NCI-H446 treated with DMSO at 0.1 percent for 48 hours (cell line): ENCODE results near the gene GPR27.

Experiments used
- DNase-seq: peaks from one replicate; lab custom pipeline; 2025; lab: John Stamatoyannopoulos, UW

Gene GPR27

DNA sequence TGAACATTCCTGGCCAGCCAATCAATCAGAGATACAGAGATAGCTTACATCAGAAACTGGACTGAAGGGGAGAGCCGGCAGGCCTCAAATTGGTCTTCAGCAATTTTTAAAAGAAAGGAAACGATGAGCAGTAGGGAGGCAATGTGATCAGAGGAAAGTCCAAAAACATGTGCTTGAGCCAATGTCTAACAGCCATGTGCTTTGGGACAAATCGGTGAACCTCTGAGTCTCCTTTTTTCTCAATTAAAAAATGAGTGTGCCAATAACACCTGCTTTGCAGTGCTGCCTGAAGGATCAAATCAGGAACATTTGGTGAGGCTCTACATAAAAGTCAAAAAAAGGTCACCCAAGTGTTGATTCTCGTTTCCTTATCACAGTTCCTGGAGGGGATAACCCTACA is 21.0 kb upstream of the GPR27 start:
- no peak for DNase-seq

DNA sequence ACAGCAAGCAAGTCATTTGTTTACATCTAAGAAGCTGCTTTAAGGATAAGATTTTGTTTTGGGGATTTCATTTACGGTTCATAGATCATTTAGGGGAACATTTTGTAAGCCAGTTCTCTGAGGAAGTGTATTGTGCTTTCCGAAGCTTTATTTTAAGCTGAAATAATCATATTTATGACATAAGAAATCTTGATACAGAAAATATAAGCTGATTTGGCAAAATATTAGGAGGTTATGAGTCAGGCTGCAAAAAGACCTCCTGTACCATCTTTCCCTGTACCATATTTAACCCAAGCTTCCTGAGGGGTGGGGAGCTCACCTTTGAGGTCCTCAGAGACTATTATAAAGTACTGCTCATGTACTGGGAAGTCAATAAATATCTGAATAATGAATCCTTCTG is 20.3 kb upstream of the GPR27 start:
- DNase-seq = no peak

DNA sequence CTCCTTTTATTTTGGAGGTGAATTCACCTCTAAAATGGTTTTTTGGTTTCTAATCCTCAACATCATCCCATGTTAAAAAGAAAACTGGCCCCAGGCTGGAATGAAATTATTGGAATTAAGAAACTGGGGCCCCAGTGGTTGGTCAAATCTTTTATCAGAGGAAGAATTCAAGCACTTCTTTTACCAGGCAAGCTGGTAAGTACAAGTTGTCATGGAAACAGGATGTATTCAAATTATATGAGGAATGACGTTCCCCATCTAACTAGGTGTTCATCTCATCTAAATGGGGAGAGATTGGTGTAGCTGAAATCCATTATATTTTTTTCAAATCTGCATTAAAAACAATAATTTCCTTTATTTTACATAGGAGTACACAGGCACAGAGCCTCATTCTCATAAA is 18.8 kb upstream of the GPR27 start:
- no peak for DNase-seq

DNA sequence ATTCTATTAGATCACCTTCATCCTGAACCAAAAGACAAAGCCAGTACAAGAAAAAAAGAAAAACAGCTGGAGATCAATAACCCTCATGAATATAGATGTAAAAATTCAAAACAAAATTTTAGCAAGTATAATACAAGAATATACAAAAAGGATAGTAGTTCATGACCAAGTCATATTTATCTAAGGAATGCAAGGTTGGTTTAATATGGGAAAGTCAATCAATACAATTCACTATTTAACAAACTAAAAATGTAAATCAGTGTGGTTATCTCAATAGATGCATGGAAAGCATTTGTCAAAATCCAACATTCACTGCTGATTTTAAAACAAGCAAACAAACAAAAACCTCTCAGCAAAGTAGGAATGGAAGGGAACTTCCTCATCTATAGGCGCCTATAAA is 11.0 kb upstream of the GPR27 start:
- DNase-seq = no peak

DNA sequence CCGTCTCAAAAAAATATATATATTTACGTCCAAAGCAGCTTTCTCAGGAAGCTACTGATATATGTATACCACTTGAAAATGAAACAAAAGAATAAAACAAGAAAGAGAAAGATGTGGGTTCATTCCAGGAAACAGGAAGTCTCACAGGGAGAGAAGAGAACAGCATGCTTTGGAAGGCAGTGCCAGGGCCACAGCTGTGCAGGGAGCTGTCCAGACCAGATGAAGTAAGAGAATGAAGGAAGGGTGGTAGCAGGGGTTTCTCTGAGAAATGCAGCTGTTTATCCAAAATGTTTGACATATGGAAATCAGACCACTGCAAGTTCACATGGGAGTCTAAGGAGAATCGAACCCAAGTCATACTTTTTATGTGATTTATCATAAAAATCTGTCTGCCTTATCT is 8.9 kb upstream of the GPR27 start:
- DNase-seq = no peak

DNA sequence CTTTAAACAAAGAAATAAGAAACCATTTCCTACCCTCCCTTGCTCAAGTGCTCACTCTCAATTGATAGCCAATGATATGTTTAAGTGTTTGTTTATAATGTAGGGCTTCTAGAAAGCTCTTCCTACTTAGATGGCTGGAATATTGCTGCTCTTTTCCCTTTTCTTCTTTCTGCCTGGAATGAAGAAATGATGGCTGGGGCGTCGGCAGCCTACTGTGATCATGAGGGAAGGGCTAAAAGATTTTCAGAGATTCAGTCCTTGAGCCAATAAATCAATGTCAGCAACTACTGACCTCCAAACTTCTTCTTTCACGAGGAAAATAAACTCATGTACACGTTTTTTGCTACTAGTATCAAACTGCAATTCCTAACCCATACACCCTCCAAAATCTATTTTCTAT is 2.1 kb upstream of the GPR27 start:
- no peak for DNase-seq

DNA sequence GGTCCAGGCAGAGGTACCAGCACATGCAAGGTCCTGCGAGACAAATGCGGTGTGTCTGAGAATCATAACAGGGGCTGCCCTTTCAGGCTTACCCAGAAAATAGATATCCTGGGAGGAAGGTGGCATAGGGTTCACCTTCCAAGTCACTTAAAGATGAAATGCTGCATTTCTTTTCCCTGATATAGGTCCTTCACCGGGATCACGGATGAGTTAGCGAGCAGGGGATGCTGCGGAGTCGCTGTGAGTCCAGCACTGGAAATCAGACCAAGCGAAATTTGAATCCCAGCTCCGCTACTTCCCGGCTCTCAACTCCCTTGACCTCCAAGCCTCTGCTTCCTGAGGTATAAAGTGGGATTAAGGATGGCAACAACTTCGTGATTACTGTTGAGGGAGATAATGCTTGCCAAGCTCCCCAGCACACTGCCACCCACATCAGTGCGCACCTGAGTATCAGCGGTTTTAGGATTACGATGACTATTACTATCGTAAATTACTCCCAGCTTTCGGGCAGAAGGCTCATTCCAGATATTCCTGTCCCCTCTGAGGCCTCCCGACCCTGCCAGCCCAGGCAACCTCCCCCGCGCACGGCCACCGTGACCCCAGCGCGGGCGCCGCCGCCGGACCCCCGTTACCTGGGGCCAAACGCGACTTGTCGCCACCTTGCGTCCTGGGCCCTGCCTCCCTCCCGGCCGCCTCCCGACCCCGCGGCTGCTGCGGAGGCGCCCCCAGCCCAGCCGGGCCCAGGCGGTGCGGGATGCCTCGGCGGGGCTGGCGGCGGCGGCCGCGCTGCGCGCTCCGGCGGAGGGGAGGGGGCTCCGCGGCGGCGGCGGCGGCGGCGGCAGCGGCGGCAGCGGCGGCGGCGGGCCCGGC is 589 bp upstream of the GPR27 start:
- DNase-seq = no peak

DNA sequence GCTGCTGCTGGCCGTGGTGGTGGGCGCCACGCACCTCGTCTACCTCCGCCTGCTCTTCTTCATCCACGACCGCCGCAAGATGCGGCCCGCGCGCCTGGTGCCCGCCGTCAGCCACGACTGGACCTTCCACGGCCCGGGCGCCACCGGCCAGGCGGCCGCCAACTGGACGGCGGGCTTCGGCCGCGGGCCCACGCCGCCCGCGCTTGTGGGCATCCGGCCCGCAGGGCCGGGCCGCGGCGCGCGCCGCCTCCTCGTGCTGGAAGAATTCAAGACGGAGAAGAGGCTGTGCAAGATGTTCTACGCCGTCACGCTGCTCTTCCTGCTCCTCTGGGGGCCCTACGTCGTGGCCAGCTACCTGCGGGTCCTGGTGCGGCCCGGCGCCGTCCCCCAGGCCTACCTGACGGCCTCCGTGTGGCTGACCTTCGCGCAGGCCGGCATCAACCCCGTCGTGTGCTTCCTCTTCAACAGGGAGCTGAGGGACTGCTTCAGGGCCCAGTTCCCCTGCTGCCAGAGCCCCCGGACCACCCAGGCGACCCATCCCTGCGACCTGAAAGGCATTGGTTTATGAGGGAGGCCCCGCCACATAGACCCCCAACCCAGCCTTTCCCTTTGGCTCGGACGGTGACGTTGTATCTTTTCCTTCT is 1.1 kb downstream of the GPR27 start:
- no peak for DNase-seq

DNA sequence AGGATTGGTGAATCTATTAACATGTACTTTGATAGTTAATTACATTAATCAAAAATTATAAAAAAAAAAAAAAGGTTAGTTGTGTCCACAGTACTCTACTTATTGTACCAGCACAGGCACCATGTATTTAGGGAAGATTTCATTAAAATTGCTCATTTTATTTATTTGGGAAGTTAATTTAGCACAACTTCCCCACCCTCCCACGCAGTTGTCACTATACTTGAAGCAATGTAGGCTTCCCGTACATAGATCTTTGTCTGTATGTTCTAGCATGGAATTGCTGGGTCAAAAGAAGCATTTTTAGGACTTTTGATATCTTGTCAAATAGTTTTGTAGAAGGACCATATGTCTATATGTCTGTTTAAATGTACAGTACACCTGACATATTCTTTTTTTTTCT is 4.4 kb downstream of the GPR27 start:
- DNase-seq = no peak

DNA sequence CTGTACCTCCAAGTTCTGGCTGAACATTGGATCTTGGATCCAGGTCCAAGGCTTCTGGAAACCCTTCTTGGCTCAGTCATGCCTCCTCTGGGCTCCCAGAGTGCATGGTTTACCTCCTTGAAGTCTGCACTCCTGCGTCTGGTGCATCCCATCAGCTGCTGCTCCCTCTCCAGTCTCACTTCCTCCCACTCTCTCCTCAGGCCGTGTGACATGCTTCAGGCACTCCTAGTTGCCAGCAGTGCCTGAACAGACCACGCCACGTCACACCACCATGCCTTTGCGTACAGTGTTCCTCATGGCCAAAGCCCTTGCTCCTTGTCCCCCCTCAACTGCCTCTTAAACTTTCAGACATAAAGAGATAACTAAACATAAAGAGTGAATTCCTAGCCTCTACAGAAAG is 5.7 kb downstream of the GPR27 start:
- no peak for DNase-seq

DNA sequence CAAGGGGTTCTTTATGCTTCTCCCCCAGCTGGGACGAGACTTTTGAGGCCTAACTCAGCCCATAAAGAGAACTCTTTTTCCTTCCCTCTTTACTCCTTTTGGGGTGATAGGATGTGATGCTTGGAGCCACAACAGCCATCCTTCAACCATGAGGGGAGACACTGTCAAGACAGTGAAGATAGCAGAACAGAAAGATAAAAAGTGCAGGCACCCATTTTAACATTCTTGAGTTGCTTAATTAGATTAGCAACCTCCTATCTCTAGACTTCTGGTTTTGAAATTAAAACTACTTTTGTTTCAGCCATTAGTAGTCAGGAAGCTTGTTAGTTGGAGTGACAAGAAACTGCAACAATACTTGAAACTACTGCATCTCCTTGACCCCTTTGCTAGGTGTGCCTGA is 6.5 kb downstream of the GPR27 start:
- no peak for DNase-seq

DNA sequence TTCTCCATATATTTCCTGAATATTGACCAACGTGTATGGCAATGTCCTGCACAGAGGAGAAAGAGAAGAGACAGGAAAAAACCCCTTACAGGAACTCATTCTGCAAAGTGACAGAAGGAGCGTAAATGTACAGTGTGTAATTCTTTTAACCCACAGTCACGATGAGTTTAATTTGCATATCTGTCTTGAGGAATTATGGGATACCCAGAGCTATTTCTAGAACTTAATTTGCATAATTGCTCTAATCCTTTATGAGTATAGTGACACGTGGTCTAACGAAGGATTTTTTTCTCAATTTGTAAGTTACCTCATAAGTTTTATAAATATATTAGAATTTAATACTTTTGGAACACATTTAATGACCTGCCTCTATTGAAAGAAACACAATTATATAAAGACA is 9.8 kb downstream of the GPR27 start:
- DNase-seq = no peak

DNA sequence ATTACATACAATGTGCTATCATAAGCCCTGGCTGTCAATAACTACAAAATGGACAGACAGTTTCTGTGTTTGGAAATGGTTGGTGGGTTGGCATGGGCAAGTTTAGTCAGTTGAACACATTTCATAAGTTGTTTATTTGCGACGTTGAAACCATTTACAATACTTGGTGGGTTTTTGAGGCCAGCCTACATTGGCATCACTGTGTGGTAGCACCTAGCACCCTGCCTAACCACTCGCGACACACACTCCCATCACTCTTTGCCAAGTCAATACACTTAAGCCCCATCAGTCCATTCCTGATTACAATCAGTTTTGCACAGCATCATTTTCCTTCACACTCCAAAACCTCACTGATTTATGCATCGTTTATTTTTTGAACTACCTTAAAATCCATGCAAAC is 17.5 kb downstream of the GPR27 start:
- DNase-seq = no peak

DNA sequence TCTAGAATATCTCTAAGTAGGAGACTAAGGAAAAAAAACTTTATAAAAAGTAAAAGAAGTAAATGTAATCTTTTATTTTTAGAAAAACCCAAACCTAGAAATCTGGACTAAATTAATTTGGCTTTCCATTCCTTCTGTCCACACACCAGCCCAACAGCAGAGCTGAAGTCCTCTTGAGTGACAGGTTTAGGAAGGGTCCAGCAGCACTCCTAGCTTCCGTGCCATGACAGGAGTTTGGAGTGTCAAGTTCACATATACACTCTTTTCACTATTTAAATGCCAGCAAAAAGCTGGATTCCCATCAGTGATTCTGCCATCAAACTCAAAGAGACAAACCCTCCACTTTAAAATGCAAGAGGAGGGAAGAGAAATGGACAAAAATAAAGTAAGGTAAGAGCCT is 18.2 kb downstream of the GPR27 start:
- no peak for DNase-seq

DNA sequence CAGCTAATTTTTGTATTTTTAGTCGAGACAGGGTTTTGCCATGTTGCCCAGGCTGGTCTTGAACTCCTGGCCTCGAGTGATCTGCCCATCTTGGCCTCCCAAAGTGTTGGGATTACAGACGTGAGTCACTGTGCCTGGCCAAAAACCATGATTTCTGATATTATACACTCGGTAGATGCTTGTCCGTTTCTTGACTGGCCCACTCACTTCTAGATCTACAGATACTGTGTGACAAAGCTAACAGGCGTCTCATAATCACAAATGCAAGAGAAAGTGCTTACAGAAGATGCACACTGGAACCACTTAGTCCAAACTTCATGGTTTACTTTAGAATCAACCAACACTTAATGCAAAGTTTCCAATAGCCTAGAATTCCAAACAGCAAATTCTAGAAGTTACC is 22.9 kb downstream of the GPR27 start:
- no peak for DNase-seq

DNA sequence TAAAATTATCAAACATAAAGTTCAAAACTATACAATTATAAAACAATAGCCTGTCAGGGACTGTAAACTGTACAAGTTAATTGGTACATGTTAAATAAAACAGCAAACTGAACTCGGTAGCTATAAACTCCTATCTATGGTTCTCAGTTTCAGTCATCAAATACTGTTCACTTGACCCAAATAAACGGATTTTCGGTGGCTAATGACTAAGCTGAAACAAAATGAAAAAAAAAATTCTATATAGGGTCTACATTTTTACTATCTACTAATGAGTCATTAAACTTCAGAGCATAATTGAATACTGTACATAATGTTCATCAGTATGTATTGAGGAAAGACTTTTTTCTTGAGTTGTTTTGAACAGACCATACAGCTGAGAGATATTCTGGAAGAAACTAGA is 24.7 kb downstream of the GPR27 start:
- no peak for DNase-seq

DNA sequence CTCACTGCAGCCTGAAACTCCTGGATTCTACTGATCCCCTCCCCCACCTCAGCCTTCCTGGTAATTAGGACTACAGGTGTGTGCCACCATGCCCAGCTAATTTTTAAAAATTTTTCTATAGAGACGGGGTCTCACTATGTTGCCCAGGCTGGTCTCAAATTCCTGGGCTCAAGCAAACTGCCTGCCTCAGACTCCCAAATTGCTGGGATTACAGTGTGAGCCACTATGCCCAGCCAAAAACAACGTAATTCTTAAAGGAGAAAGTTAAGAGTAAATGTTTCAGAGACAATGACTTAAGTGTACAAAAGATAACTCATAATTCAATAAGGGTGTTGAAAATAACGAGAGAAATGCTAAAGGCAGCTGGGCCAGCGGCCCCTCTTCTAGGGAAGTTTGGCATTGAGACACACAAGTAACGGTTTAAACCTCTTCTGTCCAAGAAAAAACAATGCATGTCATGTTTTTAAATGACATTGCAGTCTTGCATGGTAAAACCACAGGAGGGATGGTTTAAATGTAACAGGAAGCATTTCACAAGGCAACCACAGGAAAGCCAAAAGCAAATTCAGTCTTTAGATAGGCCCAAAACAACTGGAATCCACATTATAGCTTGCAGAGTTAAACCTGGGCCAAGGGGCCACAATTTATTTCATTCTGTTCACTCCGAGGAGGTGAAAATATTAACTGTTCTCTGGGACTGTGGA is 26.2 kb downstream of the GPR27 start:
- DNase-seq = no peak

DNA sequence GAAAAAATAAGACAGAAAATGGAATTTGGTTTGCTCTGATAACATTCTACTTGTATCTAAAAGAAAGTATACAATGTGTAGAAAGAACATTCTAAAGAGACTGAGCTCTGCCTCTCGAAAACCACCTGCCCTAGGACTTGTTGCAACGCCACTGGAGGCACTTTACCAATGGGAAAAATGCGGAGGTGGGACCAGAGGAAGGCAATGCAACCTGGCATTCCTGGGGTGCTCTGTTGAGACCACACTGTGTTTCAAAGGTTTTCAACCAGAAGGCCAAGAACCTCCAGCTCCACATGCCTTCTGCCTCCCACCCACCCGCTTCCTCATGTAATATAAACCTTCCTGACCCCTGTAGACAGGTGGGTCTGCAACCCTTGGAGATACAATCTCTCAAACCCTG is 26.8 kb downstream of the GPR27 start:
- DNase-seq = no peak

DNA sequence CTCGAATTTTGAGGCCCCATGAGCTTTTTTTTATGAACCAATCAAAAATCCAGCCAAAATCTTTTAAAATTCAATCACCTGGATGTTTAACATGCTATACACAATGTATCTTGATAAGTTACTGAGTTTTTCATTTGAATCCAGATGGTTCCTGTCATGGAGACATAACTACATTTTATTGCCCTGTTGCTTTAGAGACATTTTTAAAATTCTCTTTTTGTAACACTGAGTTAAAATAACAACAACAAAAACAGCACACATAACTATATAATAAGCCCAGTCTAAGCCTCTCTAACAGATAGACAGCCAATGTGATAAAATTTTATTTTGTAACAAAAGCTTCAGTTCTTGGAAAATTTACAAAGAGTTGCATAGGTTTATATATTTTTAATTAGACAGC is 29.5 kb downstream of the GPR27 start:
- DNase-seq = no peak

DNA sequence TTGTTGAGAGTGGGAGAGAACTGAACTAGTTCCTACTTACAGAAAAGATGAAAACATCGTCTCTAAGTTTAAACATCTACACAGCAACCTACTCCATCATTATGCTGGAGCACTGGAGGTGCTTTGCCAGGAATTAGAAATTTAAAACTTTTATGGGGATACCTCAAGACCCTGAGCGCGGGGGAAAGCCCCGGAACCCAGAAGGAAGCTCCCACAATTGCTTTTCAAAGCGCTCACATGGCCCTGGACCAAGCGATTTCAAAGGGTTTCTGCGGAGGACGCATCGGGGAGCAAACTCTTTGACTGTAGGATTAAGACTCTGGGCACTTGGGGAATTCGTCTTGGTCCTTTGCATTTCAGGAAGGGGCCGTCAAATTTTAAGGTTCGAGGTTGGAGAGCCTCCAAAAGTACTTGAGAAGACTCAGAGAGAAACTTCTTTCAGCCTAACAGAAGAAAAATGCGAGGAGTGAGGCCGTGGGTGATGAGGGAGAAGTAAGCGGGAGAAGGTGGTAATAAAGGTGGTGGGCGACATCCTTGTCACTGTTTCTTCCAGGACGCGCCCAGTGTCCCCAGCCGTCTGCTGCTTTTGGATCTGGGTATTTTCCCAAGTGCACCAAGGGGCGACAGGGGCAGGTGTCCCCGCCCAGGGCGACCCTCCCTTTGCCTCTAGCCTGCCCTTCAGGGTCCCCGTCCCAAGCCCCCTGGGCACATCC is 30.7 kb downstream of the GPR27 start:
- no peak for DNase-seq

DNA sequence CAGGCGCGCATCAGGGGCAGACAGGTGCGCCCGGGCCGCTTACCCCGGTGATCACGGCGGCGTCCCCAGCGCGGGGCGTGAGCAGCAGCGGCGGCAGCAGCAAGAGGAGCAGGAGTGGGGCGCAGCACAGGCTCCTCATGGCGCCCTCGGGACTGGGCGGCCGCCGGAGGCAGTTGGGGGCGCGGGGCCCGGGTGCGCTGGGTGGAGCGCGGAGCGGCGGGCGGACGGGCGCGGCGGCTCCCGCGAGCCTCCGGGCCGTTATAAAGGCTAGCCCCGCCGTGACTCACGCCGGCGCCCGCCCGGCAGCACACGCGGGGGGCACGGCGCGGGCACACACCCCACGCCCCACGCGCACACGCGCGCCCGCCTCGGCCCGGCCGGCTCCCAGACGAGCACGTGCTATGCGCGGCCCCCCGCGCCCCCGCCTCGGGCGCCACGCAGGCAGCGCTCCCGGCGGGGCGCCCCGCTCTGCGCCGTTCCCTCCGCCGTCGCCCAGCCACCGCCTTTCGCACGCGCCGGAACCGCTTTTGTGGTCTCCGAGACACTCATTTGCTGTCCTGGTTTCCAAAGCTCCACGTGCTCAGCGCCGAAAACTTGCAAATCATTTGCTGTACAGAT is 31.4 kb downstream of the GPR27 start, which contains the start of gene PROK2:
Gene PROK2, minus strand, starts transcription at position 235 of the 618 bp plus-strand sequence. Its CDS starts 96 bp downstream, at position 139.
- no peak for DNase-seq
